GM12873 (cell line): ENCODE results near the gene NOS1AP.

Experiments
- TF ChIP-seq, protein P1 (sequence below): IDR thresholded peaks from 2 replicates; pipeline ENCODE4 v1.5.1; 2012; ENCODE audit warnings: low read depth, mild to moderate bottlenecking, moderate library complexity, low read length, control low read depth; ENCODE audit not compliant: insufficient read depth; ENCODE audit errors: missing control alignments

The NOS1AP gene

DNA sequence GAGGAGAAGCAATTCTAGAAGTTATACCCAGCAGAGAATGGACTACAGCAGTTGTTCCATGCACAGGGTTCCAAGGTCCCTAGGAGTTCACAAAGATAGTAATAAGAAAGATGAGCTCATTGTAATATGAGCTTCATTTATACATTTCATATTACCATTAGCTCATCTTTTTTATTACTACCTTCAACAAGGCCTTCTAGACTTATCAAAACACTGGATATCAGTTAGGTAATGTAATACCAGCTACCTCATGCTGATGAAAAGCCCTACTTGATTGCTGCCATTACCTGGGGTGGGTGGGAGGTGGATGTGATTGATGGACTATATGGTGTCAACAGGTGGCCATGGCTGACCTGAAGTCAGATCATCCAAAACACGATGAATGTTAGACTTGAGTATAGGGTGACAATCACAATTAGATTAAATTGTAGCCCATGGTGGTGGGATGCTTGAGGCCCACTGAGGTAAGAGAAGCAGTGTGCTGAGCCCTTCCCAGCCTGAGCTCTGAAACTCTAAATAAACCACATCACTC, 273.0 kb downstream of the NOS1AP start:
- TF ChIP-seq, protein P1, sequence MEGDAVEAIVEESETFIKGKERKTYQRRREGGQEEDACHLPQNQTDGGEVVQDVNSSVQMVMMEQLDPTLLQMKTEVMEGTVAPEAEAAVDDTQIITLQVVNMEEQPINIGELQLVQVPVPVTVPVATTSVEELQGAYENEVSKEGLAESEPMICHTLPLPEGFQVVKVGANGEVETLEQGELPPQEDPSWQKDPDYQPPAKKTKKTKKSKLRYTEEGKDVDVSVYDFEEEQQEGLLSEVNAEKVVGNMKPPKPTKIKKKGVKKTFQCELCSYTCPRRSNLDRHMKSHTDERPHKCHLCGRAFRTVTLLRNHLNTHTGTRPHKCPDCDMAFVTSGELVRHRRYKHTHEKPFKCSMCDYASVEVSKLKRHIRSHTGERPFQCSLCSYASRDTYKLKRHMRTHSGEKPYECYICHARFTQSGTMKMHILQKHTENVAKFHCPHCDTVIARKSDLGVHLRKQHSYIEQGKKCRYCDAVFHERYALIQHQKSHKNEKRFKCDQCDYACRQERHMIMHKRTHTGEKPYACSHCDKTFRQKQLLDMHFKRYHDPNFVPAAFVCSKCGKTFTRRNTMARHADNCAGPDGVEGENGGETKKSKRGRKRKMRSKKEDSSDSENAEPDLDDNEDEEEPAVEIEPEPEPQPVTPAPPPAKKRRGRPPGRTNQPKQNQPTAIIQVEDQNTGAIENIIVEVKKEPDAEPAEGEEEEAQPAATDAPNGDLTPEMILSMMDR, result no peak

DNA sequence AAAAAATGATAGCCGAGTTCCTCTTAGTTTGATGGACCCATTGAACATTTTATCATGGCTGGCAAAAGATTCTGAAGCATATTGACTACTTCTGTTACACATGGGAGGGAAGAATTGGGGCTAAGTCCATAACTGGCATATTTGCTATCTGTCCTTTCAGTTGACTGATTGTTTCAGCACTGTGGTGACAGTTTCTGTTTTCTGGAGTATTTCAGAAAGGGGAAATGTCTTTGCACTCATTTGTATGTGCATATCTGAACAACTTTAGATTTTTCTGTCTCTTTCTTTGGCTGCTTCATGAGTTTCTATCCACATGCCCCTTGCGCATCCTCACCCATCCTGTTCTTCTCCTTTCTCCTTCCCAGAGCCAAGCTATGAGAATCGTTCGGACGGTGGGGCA, 274.0 kb downstream of the NOS1AP start:
- TF ChIP-seq, protein P1, result no peak

DNA sequence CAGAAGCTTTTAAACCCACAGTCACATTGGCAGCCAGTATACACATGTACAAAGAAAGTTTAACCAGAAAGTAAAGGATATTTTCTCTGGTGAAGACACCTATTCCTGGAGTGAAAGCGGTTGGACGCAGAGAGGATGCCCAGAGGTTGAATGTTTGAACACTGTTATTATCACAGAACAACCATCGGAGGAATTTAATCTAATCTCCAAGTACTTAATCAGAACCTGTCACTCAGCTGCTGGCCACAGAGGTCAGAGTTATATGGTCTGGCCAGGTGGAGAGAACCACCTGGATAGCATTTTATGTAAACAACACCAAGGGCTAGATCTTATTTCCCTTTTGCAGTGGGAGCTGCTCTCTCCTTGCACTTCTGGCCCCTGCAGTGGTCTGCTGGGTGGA, 277.8 kb downstream of the NOS1AP start:
- TF ChIP-seq, protein P1, result no peak

DNA sequence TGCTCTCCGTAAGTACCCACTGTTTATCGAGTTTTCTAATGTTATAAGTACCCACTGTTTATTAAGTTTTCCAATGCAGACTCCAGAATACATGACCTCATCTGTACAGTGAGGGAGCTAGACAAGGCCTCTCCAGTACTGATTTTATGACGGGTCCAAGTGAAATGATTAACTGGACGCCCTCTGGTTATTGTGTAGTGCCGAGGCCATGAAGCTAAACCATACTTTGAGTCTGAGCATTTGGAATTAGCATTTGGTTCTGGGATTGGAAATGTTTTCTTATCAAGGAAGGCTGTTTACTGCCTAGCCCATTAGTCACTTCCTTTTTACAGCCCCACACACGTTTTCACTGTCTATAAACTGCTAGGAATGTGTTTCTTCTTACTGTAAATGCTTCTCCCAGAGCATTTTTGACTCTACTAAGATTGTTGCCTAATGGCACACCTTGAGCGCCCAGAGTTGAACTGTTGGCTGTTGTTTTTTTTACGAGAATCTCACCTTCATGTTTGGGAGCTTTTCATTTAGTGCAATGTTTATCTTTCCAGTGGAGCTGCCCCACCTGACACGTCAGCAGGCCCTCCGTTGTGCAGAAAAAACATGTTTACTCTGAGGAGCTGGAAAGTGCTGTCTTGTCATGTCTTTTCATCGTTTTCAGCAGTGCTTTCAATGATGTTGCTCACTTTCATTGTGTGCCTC, 280.3 kb downstream of the NOS1AP start:
- TF ChIP-seq, protein P1, result no peak

DNA sequence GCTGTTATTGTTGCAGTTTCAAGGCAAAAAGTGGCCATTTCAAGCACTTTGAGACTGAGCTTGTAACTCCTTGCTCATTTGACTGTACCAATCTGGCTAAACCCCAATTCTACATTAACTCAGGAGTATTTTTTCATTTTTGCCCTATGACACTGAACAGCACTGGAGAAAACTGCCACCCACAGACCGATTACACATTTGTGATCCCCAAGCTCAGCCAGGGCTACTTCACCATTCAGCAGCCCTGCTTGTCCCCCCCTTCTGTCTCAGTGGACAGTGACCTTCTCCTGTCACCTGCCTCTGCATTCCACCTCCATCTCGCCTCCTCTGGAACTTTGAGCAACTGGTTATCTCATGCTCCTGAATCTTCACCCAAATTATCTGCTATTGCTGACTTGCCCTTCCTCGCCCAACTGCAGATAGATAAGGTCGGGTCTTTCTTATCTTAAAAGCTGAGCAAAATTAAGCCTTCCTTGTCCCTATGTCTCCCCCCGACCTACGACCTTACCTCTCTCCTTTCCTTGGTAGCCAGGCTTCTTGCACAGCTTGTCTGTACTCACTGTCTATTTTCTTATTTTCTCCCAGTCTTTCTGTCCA, 281.9 kb downstream of the NOS1AP start:
- TF ChIP-seq, protein P1, result no peak

DNA sequence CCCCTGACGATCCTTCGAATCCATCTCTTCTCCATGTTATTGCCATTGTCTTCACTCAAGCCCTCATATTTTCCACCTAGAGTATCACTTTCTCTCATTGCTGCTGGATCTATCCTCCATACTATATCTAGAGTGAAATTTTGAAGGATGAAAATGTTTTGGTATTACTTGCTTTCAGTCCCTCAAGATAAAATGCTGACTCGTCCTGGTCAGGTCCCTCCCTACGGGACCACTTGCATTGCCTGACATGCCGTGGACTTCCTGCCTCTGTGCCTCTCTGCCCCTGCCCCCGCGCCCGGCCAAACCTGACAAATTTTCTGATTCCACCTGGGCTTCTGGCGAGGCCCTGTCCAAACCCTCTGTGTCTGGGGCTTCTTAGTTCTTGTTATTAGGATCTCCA, 283.6 kb downstream of the NOS1AP start:
- TF ChIP-seq, protein P1, result no peak

DNA sequence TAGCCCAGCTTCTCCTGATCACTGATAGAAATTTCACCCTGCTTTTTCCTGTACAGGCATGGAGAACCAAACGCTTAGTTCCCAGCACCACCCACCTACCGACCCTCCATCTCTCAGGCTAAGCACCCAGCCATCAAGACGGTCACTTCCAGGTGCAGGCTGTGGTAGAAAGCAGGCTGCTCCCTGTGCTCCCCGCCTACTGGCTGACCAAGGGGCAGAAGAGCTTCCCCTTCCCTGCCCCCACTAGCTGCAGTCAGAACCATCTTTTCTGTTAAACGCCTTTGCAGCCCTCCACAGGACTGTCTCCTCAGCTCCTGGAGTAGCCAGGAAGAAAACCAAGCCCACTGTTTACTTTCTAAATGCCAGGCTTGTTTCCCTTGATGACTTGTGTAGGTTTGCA, 284.2 kb downstream of the NOS1AP start:
- TF ChIP-seq, protein P1, result no peak
